ENCODE data around the gene ADGRF4. TPM values are rescaled to one million over a fixed set of nuclear protein-coding genes. Genes with fewer than 3 reads are reported as not detected.

The ADGRF4 gene
- total and polyA plus RNA-seq, 3 donors from 2014 or later, result 0.12 to 0.58 (median 0.31) TPM

DNA sequence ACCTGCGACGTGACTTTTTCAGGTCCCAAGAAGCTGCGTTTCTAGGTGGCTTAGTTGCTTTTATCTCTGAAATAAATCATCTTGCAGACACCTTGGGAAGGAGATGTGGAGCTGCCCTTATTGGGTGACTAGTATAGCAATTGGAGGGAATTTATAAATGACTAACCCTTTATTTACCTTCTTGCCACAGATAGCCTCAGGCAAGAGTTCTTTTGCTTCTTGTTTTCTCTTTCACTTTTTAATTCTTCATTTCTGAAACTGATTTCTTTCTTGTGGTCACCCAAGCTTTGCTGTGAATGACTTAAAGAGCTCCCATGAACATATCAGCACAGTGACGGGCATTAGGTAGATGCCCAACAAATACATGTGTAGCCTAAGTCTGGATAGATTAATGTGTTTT is 3.0 kb downstream of the ADGRF4 start:
- H3K4me1 ChIP-seq, result no peaks in the 10 kb centered on the region
- H3K27me3 ChIP-seq, result no peaks in the 10 kb centered on the region
- no peak for TF ChIP-seq POLR2A (IDR thresholded peaks at IDR 0.05)
- TF ChIP-seq, protein P1, sequence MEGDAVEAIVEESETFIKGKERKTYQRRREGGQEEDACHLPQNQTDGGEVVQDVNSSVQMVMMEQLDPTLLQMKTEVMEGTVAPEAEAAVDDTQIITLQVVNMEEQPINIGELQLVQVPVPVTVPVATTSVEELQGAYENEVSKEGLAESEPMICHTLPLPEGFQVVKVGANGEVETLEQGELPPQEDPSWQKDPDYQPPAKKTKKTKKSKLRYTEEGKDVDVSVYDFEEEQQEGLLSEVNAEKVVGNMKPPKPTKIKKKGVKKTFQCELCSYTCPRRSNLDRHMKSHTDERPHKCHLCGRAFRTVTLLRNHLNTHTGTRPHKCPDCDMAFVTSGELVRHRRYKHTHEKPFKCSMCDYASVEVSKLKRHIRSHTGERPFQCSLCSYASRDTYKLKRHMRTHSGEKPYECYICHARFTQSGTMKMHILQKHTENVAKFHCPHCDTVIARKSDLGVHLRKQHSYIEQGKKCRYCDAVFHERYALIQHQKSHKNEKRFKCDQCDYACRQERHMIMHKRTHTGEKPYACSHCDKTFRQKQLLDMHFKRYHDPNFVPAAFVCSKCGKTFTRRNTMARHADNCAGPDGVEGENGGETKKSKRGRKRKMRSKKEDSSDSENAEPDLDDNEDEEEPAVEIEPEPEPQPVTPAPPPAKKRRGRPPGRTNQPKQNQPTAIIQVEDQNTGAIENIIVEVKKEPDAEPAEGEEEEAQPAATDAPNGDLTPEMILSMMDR (IDR thresholded peaks at IDR 0.05), result no peak
- H3K4me3 ChIP-seq, result no peak overlapping the region
- WGBS, 2 donors, result 52 to 64% methylated on average over 4 of the region's 4 CpGs
- no peak overlapping the region for H3K27ac ChIP-seq
- DNase-seq, result no peak
- intact Hi-C loops (cut with DNase I; ENCODE audit: low total_unique reads), result no loop called here
- no peaks in the 10 kb centered on the region for H3K9me3 ChIP-seq
- no peaks in the 10 kb centered on the region for H3K36me3 ChIP-seq (ENCODE audit: low read depth, missing control alignments)

DNA sequence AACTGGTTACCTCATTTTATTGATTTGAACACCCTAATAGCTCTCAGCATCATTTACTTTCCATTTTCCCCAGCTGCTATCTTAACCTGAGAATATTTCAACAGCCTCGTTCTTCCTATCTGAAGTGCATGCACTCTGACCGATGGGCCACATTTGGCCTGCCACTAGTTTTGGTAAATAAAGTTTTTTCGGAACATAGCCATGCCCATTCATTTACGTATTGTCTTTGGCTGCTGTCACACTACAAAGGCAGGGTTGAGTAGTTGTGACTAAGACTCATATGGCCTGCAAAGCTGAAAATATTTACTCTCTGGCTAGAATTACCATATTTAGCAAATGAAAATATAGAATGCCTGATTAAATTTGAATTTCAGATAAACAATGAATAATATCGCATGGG is 10.8 kb downstream of the ADGRF4 start:
- DNase-seq, result no peak
- H3K4me3 ChIP-seq, result no peak overlapping the region
- intact Hi-C loops (cut with DNase I; ENCODE audit: low total_unique reads), result no loop called here
- no peaks in the 10 kb centered on the region for H3K4me1 ChIP-seq
- H3K27ac ChIP-seq, result no peak overlapping the region
- no peaks in the 10 kb centered on the region for H3K9me3 ChIP-seq
- H3K36me3 ChIP-seq (ENCODE audit: low read depth, missing control alignments), result no peaks in the 10 kb centered on the region
- TF ChIP-seq, protein P1 (IDR thresholded peaks at IDR 0.05), result no peak
- no peak for TF ChIP-seq POLR2A (IDR thresholded peaks at IDR 0.05)
- H3K27me3 ChIP-seq, result no peaks in the 10 kb centered on the region
- 87 to 92% methylated on average over 5 of the region's 5 CpGs for whole genome bisulfite sequencing, 2 donors

DNA sequence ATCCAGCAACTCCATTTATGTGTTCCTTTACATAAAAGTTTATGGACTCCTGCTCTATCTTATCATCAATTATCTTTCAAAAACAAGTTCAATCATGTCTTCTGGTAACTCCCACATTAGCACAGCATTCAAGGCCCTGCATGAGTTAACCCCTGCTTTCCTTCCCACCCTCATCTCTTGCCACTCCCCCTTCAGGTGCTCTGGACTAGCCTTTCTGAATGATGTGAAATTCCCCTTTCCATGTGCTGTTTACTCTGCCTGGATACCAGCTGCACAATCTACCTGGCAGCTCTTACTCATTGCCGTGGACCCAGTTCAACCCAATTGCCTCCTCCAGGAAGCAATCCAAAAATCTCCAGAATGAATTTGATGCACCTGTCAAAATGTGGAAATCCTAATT is 11.9 kb downstream of the ADGRF4 start:
- no peak for DNase-seq
- no peak for TF ChIP-seq POLR2A (IDR thresholded peaks at IDR 0.05)
- TF ChIP-seq, protein P1 (IDR thresholded peaks at IDR 0.05), result no peak
- Histone ChIP-seq H3K27me3 (no peaks in the 10 kb centered on the region), H3K9me3 (no peaks in the 10 kb centered on the region), H3K4me1 (no peaks in the 10 kb centered on the region), H3K27ac (no peak overlapping the region), H3K4me3 (no peak overlapping the region), H3K36me3 (ENCODE audit: low read depth, missing control alignments) (no peaks in the 10 kb centered on the region)
- WGBS, 2 donors, result 78 to 85% methylated on average over 1 of the region's 1 CpG
- intact Hi-C loops (cut with DNase I; ENCODE audit: low total_unique reads), result no loop called here

DNA sequence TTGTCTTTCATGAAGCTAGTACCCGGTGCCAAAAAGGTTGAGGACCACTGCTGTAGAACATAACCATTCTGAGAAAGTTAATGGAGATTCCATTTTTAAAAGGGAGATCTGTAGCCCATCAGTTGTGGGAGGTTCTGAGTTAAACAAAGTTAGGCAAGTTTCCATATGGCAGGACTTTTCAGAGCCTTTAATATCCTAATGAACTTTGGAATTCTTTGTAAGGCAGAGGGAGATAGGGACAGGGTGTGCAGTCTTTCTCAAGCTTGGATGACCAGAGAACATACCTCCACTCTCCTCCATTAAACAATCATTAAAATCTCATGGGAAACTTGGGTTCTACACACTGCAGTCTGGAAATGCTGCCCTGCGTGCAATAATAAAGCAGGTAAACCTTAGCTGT is 14.8 kb downstream of the ADGRF4 start:
- intact Hi-C loops (cut with DNase I; ENCODE audit: low total_unique reads), result no loop called here
- Histone ChIP-seq H3K36me3 (ENCODE audit: low read depth, missing control alignments) (no peaks in the 10 kb centered on the region), H3K4me3 (no peak overlapping the region), H3K4me1 (no peaks in the 10 kb centered on the region), H3K27ac (no peak overlapping the region), H3K27me3 (no peaks in the 10 kb centered on the region), H3K9me3 (no peaks in the 10 kb centered on the region)
- TF ChIP-seq, protein P1 (IDR thresholded peaks at IDR 0.05), result no peak
- no peak for TF ChIP-seq POLR2A (IDR thresholded peaks at IDR 0.05)
- 93 to 100% methylated on average over 2 of the region's 2 CpGs for WGBS, 2 donors
- DNase-seq, result no peak

DNA sequence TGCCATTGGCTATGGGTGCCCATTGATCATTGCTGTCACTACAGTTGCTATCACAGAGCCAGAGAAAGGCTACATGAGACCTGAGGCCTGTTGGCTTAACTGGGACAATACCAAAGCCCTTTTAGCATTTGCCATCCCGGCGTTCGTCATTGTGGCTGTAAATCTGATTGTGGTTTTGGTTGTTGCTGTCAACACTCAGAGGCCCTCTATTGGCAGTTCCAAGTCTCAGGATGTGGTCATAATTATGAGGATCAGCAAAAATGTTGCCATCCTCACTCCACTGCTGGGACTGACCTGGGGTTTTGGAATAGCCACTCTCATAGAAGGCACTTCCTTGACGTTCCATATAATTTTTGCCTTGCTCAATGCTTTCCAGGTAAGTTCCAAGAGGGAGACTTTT is 16.4 kb downstream of the ADGRF4 start:
- Histone ChIP-seq H3K9me3 (no peaks in the 10 kb centered on the region), H3K4me3 (no peak overlapping the region), H3K4me1 (no peaks in the 10 kb centered on the region), H3K36me3 (ENCODE audit: low read depth, missing control alignments) (no peaks in the 10 kb centered on the region), H3K27me3 (no peaks in the 10 kb centered on the region), H3K27ac (no peak overlapping the region)
- WGBS, 2 donors, result 86 to 87% methylated on average over 4 of the region's 4 CpGs
- no peak for TF ChIP-seq POLR2A (IDR thresholded peaks at IDR 0.05)
- TF ChIP-seq, protein P1 (IDR thresholded peaks at IDR 0.05), result no peak
- DNase-seq, result no peak
- intact Hi-C loops (cut with DNase I; ENCODE audit: low total_unique reads), result no loop called here
